ENCODE measurements around the gene RPL10.

GRCh38 chrX:154403858-154404257 is 5.7 kb downstream of the RPL10 start:
- no peak for TF ChIP-seq CTCF (IDR thresholded peaks at IDR 0.05)
- TF ChIP-seq SIN3A (IDR thresholded peaks at IDR 0.05; ENCODE audit: borderline replicate concordance, insufficient read depth, low read depth, low read length): no peak
- TF ChIP-seq POLR2AphosphoS5 (IDR thresholded peaks at IDR 0.05; ENCODE audit: low read depth, low read length): no peak
